ENCODE results near the gene CCDC15. TPM values are rescaled to one million over a fixed set of nuclear protein-coding genes. Genes with fewer than 3 reads are reported as not detected.

CCDC15 gene
- total and polyA plus RNA-seq, 2 of the 13 experiments (the other 11 are each of a cell fraction or from before 2014, with no cell fraction given), result 2.2 to 4.6 TPM

- TF ChIP-seq, protein P1, sequence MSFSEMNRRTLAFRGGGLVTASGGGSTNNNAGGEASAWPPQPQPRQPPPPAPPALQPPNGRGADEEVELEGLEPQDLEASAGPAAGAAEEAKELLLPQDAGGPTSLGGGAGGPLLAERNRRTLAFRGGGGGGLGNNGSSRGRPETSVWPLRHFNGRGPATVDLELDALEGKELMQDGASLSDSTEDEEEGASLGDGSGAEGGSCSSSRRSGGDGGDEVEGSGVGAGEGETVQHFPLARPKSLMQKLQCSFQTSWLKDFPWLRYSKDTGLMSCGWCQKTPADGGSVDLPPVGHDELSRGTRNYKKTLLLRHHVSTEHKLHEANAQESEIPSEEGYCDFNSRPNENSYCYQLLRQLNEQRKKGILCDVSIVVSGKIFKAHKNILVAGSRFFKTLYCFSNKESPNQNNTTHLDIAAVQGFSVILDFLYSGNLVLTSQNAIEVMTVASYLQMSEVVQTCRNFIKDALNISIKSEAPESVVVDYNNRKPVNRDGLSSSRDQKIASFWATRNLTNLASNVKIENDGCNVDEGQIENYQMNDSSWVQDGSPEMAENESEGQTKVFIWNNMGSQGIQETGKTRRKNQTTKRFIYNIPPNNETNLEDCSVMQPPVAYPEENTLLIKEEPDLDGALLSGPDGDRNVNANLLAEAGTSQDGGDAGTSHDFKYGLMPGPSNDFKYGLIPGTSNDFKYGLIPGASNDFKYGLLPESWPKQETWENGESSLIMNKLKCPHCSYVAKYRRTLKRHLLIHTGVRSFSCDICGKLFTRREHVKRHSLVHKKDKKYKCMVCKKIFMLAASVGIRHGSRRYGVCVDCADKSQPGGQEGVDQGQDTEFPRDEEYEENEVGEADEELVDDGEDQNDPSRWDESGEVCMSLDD (CRISPR knock-in tag; IDR thresholded peaks at IDR 0.05; ENCODE audit: borderline replicate concordance), result no peak
- TF ChIP-seq KLF9 (CRISPR knock-in tag; IDR thresholded peaks at IDR 0.05; ENCODE audit: low read depth) (no peak), ZNF274 (CRISPR knock-in tag; IDR thresholded peaks at IDR 0.05) (peak; percentile 37; the same call in 1 of the 2 replicates), ZNF678 (CRISPR knock-in tag; IDR thresholded peaks at IDR 0.05) (0 out of 2 replicates have a peak, but pooled peaks have one; percentile 3), ZNF549 (CRISPR knock-in tag; IDR thresholded peaks at IDR 0.05) (no peak), ZNF850 (CRISPR knock-in tag; conservative IDR thresholded peaks at IDR 0.05) (no peak), ZHX2 (IDR thresholded peaks at IDR 0.05; ENCODE audit: low read depth) (no peak), ZHX2 (CRISPR knock-in tag; IDR thresholded peaks at IDR 0.05; ENCODE audit: borderline replicate concordance) (no peak), PCBP2 (optimal IDR thresholded peaks at IDR 0.05; ENCODE audit: low read depth, low read length, poor library complexity, severe bottlenecking) (no peak), ZFAT (CRISPR knock-in tag; conservative IDR thresholded peaks at IDR 0.05) (no peak), ZKSCAN8 (CRISPR knock-in tag; IDR thresholded peaks at IDR 0.05; ENCODE audit: borderline replicate concordance) (no peak), ATF7-NPFF (CRISPR knock-in tag; IDR thresholded peaks at IDR 0.05; ENCODE audit: low read depth) (no peak), YEATS2 (CRISPR knock-in tag; IDR thresholded peaks at IDR 0.05; ENCODE audit: borderline replicate concordance) (no peak)
- TF ChIP-seq, protein P2, sequence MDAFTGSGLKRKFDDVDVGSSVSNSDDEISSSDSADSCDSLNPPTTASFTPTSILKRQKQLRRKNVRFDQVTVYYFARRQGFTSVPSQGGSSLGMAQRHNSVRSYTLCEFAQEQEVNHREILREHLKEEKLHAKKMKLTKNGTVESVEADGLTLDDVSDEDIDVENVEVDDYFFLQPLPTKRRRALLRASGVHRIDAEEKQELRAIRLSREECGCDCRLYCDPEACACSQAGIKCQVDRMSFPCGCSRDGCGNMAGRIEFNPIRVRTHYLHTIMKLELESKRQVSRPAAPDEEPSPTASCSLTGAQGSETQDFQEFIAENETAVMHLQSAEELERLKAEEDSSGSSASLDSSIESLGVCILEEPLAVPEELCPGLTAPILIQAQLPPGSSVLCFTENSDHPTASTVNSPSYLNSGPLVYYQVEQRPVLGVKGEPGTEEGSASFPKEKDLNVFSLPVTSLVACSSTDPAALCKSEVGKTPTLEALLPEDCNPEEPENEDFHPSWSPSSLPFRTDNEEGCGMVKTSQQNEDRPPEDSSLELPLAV (CRISPR knock-in tag; conservative IDR thresholded peaks at IDR 0.05; ENCODE audit: low read depth), result no peak
- TF ChIP-seq, protein P3, sequence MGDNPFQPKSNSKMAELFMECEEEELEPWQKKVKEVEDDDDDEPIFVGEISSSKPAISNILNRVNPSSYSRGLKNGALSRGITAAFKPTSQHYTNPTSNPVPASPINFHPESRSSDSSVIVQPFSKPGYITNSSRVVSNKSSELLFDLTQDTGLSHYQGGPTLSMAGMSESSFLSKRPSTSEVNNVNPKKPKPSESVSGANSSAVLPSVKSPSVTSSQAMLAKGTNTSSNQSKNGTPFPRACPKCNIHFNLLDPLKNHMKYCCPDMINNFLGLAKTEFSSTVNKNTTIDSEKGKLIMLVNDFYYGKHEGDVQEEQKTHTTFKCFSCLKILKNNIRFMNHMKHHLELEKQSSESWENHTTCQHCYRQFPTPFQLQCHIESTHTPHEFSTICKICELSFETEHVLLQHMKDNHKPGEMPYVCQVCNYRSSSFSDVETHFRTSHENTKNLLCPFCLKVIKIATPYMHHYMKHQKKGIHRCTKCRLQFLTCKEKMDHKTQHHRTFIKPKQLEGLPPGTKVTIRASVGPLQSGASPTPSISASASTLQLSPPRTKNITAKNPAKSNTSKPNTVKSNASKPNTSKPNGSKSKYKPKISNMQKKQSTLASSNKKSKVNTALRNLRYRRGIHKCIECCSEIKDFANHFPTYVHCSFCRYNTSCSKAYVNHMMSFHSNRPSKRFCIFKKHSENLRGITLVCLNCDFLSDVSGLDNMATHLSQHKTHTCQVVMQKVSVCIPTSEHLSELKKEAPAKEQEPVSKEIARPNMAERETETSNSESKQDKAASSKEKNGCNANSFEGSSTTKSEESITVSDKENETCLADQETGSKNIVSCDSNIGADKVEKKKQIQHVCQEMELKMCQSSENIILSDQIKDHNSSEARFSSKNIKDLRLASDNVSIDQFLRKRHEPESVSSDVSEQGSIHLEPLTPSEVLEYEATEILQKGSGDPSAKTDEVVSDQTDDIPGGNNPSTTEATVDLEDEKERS (CRISPR knock-in tag; IDR thresholded peaks at IDR 0.05), result no peak
Measured at GRCh38 chr11:125063429-125064043, 109.5 kb downstream of the CCDC15 start (continued).

All from HepG2 (cell line).